Loucy (cell line): ENCODE results near the gene HMG20B.

Experiments
- H2AFZ ChIP-seq: fragments of 200-600 bp; sonication (generic); 2 replicates; pipeline ENCODE4 v1.6.0; 2016; ENCODE audit warnings: antibody characterized with exemption, mild to moderate bottlenecking, low read length, moderate library complexity
- H3F3A ChIP-seq: fragments of 200-600 bp; 2 replicates; pipeline ENCODE4 v1.6.0; 2016; ENCODE audit warnings: antibody characterized with exemption, low read depth, mild to moderate bottlenecking
- H3K27me3 ChIP-seq: fragments of 200-600 bp; sonication (generic); 2 replicates; pipeline ENCODE4 v1.6.1; 2014; ENCODE audit warnings: low read length, mild to moderate bottlenecking; ENCODE audit not compliant: insufficient read depth, poor library complexity, severe bottlenecking
- H3K36me3 ChIP-seq: fragments of 200-600 bp; sonication (generic); 2 replicates; pipeline ENCODE4 v1.6.1; 2016; ENCODE audit warnings: low read length; ENCODE audit not compliant: insufficient read depth
- H3K4me1 ChIP-seq: fragments of 200-600 bp; sonication (generic); 2 replicates; pipeline ENCODE4 v1.5.1; 2014; ENCODE audit warnings: low read length, mild to moderate bottlenecking; ENCODE audit not compliant: insufficient read depth, poor library complexity, severe bottlenecking
- H3K4me2 ChIP-seq: fragments of 200-600 bp; sonication (generic); 2 replicates; pipeline ENCODE4 v1.6.0; 2014; ENCODE audit warnings: antibody characterized with exemption, low read length, low read depth, mild to moderate bottlenecking; ENCODE audit not compliant: poor library complexity, severe bottlenecking
- H3K4me3 ChIP-seq: fragments of 200-600 bp; sonication (generic); 2 replicates; pipeline ENCODE4 v1.5.1; 2014; ENCODE audit warnings: low read length, mild to moderate bottlenecking, mixed read lengths; ENCODE audit not compliant: poor library complexity, severe bottlenecking
- H3K79me2 ChIP-seq: fragments of 200-600 bp; sonication (generic); 2 replicates; pipeline ENCODE4 v1.6.1; 2014; ENCODE audit warnings: low read length; ENCODE audit not compliant: insufficient read depth
- H3K9ac ChIP-seq: fragments of 200-600 bp; sonication (generic); 2 replicates; pipeline ENCODE4 v1.6.0; 2014; ENCODE audit warnings: mild to moderate bottlenecking, low read depth, low read length, moderate library complexity; ENCODE audit not compliant: poor library complexity, severe bottlenecking
- H3K9me2 ChIP-seq: fragments of 200-600 bp; sonication (generic); replicated peaks from 2 replicates; pipeline ENCODE4 v1.6.1; 2016; ENCODE audit warnings: low read depth, low read length, mixed read lengths
- H3K9me3 ChIP-seq: fragments of 200-600 bp; sonication (generic); 2 replicates; pipeline ENCODE4 v1.6.1; 2014; ENCODE audit warnings: mild to moderate bottlenecking, antibody characterized with exemption, low read length, low read depth; ENCODE audit not compliant: insufficient read depth
- H4K20me1 ChIP-seq: fragments of 200-600 bp; sonication (generic); 2 replicates; pipeline ENCODE4 v1.6.0; 2014; ENCODE audit warnings: antibody characterized with exemption, low read length, mild to moderate bottlenecking; ENCODE audit not compliant: insufficient read depth, poor library complexity, severe bottlenecking
- EZH2phosphoT487 ChIP-seq: fragments of 200-600 bp; IDR thresholded peaks from 2 replicates; pipeline ENCODE4 v1.6.1; 2018; ENCODE audit warnings: antibody characterized with exemption, mild to moderate bottlenecking, moderate library complexity, borderline replicate concordance
- TF ChIP-seq, protein P1 (sequence below): fragments of 200-600 bp; sonication (generic); conservative IDR thresholded peaks from 2 replicates; pipeline ENCODE4 v1.5.1; 2014; ENCODE audit warnings: mild to moderate bottlenecking, antibody characterized with exemption, low read length

HMG20B gene

DNA sequence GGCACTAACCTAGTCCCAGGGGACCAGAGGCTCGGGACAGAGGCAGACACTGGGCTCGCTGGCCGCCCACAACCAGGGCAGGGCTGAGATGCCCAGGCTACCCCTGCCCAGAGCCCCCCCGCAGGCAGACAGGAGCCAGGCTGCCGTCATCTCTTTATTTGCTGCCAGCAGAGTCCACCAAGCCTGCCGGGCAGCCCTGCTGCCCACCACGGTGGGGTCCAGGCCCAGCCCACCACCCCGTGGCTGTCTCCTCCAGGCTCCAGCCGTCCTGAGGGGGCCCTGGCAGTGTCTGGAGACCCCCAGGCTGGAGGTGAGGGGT is 28.7 kb upstream of the HMG20B start:
- TF ChIP-seq, protein P1, sequence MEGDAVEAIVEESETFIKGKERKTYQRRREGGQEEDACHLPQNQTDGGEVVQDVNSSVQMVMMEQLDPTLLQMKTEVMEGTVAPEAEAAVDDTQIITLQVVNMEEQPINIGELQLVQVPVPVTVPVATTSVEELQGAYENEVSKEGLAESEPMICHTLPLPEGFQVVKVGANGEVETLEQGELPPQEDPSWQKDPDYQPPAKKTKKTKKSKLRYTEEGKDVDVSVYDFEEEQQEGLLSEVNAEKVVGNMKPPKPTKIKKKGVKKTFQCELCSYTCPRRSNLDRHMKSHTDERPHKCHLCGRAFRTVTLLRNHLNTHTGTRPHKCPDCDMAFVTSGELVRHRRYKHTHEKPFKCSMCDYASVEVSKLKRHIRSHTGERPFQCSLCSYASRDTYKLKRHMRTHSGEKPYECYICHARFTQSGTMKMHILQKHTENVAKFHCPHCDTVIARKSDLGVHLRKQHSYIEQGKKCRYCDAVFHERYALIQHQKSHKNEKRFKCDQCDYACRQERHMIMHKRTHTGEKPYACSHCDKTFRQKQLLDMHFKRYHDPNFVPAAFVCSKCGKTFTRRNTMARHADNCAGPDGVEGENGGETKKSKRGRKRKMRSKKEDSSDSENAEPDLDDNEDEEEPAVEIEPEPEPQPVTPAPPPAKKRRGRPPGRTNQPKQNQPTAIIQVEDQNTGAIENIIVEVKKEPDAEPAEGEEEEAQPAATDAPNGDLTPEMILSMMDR = no peak
- TF ChIP-seq EZH2phosphoT487 = no peak
- Histone ChIP-seq H3K4me3 (no peak overlapping the region), H3K36me3 (peaks cover 5% of the 10 kb centered on the region; the same call in 1 of the 2 replicates), H3K79me2 (no peaks in the 10 kb centered on the region), H3K27me3 (no peaks in the 10 kb centered on the region), H3K9me2 (no peaks in the 10 kb centered on the region), H4K20me1 (no peaks in the 10 kb centered on the region), H3K9ac (no peak overlapping the region), H3K4me2 (no peak overlapping the region), H3F3A (no peaks in the 10 kb centered on the region), H3K4me1 (no peaks in the 10 kb centered on the region), H3K9me3 (no peaks in the 10 kb centered on the region), H2AFZ (no peak overlapping the region)

DNA sequence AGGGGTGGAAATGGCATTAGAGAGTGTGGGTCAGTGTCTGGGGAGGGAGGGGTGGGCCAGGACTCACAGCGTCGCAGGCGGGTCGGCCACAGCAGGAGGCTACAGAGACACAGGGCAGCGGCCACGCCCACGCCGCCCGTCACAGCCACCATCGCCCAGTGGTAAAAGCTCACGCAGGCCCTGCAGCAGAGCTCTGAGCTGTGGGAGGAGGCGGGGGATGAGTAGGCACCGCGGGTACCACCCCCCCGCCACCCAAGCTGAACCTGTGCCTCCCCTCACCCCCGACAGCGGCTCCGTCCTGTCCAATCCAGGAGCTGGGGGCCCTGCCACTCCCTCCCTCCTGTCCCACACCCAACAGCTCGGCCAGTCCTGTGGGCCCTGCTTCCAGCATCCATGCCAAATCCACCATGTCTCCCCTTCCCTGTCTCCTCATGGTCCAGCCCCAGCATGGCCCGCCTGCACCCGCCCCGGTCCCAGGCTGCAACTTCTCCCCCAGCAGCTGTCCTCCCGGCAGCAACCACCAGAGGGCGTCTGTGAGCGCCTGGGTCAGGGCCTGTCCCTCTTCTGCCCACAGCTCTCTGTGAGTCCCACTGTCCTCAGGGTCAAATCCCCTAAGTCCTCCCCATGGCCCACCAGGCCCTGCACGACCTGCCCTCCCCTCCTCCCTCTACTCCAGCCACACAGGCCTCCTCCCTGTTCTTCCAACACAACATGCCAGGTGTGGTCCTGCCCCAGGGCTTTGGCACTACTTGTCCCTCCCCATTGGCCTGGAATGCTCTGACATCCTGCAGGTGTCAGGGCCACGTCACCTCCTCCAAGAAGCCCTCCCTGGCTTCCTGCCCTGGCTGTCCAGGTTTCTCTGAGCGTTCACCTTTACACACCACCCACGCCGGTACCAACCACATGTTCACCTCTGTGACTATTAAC is 27.7 kb upstream of the HMG20B start:
- H3F3A ChIP-seq = no peaks in the 10 kb centered on the region

DNA sequence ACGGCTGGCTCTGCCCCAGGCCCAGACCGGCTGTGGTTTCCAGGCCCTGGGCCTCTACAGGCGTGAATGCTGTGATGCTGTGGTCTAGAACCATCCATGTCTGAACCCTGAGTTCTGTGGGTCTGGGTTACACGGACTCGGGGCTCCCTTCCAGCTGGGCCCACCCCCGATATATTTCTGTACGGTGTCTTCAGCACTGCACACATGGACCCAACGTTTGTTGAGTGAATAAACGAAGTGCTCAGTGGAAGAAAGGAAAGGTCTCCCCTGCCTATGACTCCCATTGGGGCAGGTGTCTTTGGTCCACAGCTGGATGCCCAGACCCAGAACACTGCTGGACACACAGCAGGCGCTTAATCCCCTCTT is 27.1 kb upstream of the HMG20B start:
- peaks cover 3% of the 10 kb centered on the region; the same call in 1 of the 2 replicates for H3K36me3 ChIP-seq
- TF ChIP-seq EZH2phosphoT487 = no peak
- TF ChIP-seq, protein P1 = no peak
- H3K9ac ChIP-seq = no peak overlapping the region

More for the DNA sequence above, 27.7 kb upstream of the HMG20B start:
- no peaks in the 10 kb centered on the region for H3K9me3 ChIP-seq
- no peak for TF ChIP-seq EZH2phosphoT487
- TF ChIP-seq, protein P1 = peak; percentile 83
- no peaks in the 10 kb centered on the region for H3K4me1 ChIP-seq
- H3K4me3 ChIP-seq = no peak overlapping the region
- peaks cover 3% of the 10 kb centered on the region; the same call in 1 of the 2 replicates for H3K36me3 ChIP-seq
- no peaks in the 10 kb centered on the region for H3K79me2 ChIP-seq
- H4K20me1 ChIP-seq = no peaks in the 10 kb centered on the region
- H3K4me2 ChIP-seq = no peak overlapping the region
- H3K9ac ChIP-seq = no peak overlapping the region
- H3K27me3 ChIP-seq = no peaks in the 10 kb centered on the region
- no peak overlapping the region for H2AFZ ChIP-seq
- no peaks in the 10 kb centered on the region for H3K9me2 ChIP-seq

More for the DNA sequence above, 27.1 kb upstream of the HMG20B start:
- Histone ChIP-seq H3K79me2 (no peaks in the 10 kb centered on the region), H3K4me2 (no peak overlapping the region), H3K4me3 (no peak overlapping the region), H3K27me3 (no peaks in the 10 kb centered on the region), H2AFZ (no peak overlapping the region), H3F3A (no peaks in the 10 kb centered on the region), H3K9me2 (no peaks in the 10 kb centered on the region), H3K9me3 (no peaks in the 10 kb centered on the region), H3K4me1 (no peaks in the 10 kb centered on the region), H4K20me1 (no peaks in the 10 kb centered on the region)
